ENCODE measurements around the gene PLCB4.

PLCB4 gene

DNA sequence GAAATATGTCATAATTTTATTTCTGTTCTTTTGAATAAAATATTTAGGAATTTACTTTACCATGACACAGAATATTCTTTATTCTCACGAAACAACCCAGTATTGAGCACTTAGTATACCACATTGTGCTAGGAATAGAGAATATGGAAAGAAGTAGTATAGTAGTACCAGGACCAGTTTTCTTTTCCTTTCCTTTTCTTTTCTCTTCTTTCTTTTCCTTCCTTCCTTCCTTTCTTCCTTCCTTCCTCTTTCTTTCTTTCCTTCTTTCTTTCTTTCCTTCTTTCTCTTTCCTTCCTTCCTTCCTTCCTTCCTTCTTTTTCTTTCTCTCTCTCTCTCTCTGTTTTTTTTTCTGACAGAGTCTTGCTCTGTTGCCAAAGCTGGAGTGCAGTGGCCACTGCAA lies 7.5 kb upstream of the PLCB4 start:
- DNase-seq (ENCODE audit: low read depth in 2 of 2) = no peak

DNA sequence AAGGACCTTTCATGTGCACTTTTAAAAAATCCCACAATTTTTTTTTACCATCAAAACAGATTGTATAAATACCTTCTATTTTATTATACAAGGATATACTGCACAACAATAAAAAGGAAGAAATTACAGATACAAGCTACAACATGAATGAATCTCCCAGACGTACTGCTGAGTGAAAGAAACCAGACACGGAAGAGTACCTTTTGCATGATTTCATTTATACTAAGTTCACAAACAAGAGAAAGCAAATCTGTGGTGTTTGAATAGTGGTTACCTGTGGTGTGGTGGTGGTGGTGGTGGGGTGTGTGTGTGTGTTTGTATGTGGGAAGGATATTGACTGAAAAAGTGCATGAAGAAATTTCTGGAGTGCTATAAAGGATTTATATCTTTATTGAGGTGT lies 6.8 kb upstream of the PLCB4 start:
- no peak for DNase-seq (ENCODE audit: low read depth in 2 of 2)

DNA sequence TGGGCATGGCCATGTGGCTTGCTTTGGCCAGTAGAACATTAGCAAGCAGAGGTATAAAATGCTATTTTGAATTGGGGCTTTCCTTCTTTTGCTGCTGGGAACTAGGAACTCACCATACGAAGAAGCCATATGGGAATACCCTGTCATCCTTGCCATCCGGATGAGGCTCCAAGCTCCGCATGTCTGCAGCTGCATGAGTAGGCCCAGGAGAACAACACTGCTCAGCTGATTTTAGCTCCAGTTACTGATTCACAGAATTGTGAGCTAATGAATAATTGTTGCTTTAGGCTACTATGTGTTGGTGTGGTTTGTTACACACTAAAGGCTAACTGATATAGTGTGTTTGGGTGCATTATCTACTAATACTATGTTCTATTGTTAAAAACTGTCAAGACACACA lies 2.7 kb upstream of the PLCB4 start:
- no peak for DNase-seq (ENCODE audit: low read depth in 2 of 2)

DNA sequence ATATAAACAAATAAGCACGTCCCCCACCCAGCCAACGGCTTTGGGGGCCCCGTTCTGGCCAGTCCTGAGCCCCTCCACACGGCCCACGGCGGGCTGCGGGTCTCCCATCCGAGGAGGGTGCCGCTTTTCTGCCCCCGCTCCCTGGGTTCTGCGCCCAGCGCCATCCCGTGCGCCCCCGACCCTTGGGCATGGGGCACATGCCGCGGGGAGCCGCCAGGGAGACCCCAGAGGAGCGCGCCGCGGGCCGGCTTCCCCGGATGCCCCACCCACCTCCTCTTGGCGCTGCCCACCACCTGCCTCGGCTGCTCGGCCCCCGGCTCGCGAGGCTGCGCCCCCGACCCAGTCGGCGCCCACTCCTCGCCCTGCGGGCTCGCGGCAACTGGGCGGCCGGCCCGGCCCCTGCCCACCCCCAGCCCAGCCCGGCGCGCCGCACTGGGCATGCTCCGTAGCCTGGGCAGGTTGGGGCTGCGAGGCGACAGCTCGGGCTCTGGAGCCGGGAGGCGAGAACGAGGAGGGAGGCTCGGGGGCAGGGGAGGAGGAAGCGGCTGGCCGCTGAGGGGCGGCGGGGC lies 570 bp upstream of the PLCB4 start:
- no peak for DNase-seq (ENCODE audit: low read depth in 2 of 2)

DNA sequence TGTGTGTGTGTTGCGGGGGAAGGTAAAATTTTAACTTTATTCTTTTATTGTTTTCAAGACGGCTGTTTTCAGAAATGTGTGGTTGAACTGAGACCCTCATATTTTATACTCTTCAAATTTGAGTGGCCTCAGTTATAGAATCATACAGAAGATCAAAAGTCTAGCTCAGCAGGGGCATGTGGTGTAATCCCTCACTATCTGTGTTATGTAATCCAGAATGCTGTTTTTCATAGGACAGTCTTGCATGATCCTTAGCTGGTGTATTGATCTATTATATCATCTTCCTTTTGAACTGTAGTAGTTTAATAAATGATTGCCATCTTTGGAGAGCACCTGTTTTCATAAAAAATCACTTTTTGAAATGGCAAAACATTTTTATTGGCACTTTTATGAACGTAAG lies 1.4 kb downstream of the PLCB4 start:
- DNase-seq (ENCODE audit: low read depth in 2 of 2) = no peak

DNA sequence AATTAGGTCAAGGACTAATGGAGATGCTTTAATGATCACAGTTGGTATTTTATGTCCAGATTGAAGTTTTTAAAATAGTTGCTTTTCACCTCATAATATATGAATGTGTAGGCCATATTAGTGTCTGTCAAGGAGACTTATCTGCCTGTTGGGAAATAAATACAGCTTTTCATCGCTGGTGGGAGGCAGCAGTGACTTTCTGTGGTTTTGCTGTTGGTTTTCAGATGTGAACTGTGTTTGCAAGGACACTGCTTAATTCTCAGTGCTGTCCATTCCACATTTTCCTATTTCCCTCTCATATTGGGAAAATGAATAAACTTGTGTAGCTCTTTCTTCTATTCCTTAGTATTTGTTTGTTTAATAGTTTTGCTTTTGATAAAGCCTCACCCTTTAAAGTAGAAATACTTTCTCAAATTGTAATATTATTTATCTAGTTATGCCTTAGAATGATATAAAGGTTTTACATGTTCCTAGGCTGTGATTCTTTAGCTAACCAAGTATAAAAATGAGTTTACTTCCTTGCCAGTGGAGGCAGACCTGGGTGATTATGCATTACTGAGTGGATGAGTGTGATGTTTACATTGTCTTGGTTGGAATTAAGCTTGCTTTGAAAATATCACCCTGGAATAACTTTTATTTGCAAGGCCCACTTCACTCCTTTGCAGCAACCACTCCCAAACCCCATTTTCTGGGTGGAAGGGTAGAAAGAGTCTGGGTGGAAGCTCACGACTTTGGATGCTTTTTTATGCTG lies 3.3 kb downstream of the PLCB4 start:
- DNase-seq (ENCODE audit: low read depth in 2 of 2) = no peak

DNA sequence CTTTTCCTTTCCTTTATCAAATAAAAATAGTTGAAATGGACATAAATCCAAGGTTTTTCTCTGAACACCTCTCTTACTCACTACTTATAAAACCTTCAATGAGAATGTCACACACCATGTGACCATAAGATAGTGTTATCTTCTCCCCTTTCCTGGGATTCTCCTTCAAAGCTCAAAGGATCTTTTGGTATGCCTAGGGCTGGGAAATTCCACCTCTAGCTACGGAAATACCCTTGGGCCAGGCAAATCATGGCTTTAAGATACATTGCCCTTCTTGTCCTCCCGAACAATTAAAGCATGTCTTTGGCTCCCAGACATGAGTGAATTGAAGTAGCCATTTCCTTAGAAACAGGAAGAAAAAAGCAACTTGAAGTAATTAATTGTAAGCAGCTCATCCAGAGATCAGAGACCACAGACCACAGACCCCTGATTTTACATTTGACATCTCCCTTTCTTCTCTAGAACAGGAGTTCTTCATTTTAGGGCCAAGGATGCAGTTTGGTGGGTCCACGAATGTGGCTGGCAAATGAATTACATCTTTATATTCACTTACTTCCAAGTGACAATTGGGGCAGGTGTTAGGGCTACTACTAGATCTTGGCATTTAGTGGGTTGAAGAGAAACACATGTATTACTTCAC lies 4.1 kb downstream of the PLCB4 start:
- DNase-seq (ENCODE audit: low read depth in 2 of 2) = no peak

DNA sequence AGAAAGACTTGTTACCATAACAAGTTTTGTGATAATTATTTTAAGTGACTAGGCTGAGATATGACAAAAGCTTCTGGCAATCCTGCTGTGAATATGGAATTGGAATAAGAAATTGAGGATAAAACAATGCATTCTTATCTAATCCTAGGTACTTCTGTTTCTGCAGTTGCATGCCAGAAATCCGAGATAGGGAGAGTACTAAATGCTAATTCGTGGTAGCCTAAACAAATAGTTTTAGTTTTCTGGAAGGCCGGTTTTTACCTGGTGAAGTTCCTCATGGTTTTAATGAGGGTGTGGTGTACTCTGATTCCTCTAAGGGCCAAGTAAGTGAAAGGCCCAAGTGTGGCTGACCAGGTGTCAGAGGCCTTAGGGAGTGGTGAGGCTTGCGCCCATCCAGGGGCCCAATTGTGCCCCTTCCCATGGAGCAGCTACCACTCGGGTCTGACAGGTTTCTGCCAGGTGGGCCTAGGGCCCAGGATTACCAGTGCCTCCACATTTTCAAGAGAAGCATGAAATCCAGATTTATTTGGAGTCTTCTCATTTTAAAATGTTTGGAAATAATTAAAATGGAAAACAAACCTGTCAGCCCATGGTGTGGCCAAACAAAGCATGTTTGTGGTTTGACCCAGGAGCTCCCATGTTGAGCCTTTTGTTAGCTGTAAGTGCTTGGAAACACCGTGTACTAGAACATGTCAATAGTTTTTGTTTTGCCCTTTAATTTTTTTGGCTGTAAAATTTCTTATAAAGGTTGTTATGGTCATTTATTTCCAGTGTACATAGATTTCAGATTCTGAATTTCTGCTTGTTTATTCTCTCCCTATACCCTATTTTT lies 6.6 kb downstream of the PLCB4 start:
- DNase-seq (ENCODE audit: low read depth in 2 of 2) = no peak

DNA sequence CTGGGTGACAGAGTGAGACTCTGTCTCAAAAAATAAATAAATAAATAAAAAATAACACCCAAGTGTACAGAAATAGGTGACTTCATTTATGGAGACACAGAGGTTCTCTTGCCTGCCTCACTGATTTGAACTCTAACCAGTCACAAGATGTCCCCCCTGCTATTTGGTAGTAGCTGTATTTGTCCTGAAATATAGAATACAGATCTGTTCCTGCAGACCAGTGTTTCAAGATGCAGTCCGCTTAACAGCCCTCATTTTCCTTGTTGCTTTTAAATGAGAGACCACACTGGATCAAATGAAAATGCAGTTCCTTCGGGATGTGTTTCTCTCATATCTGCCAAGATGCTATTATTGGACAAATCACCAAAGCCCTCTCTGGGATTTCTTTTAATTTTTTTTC lies 7.6 kb downstream of the PLCB4 start:
- DNase-seq (ENCODE audit: low read depth in 2 of 2) = no peak

DNA sequence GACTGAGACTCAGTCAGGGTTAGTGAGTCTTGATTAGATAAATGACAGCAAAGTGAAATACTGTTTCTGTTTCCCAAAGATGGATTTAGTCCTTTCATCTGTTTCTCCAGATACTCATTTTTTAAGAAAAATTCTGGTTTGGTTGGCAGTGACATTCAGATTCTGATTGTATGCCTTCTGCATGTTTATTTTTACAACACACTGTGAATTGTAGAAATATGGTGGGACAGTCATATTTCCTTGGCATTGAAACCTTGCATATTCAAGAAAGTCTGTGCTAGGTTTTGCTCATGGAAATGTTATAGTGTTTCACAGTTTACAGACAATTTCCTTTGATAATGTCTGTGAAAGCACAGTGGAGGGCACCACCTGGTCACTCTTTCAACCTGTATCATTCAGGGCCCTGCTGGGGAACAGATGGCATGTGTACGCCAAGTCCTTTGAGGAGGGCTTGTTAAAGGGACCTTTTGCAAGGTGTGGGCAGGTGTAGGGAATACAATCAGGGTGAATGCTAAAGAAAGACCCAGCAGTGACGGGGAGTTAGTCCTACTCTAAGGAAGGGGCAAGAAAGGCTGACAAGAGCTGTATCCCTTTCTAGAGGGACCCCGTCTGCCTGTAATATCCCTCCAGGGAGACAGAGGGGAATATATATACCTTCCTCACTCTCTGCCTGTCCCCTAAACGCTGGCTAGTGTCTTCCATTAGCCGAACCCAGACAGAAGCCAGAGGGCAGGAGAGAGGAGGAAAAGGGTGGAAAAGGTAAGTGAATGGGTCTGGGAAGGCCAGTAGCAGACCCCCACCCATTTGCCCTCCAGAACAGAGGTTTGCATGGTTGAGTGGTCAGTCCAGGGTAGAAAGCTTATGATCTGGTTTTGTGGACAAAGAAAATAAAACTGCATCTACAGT lies 10.2 kb downstream of the PLCB4 start:
- DNase-seq (ENCODE audit: low read depth in 2 of 2) = no peak

DNA sequence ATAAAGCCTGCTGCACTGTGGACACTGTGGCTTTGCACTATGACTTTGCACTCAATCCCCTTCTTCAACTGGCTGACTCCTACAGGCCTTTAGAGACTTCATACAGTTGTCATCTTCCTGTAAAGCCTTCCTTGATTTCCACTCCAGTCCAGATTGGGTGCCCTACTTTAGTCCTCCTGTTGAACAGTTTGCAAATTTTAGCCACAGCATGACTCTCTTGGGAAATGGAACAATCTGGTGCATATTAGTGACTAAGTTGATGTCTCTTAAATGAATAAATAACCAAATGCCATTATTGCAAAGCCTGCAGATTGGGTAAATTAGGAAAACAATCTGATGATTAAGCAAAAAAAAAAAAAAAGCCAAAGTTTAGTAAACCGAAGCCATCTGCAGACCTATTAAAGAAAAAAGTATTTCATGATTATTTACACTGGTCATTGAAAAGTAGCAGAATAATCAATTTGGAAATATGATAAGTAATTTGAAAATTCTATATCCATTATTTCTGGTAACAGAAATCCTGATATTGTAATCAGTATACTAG lies 12.6 kb downstream of the PLCB4 start:
- no peak for DNase-seq (ENCODE audit: low read depth in 2 of 2)

DNA sequence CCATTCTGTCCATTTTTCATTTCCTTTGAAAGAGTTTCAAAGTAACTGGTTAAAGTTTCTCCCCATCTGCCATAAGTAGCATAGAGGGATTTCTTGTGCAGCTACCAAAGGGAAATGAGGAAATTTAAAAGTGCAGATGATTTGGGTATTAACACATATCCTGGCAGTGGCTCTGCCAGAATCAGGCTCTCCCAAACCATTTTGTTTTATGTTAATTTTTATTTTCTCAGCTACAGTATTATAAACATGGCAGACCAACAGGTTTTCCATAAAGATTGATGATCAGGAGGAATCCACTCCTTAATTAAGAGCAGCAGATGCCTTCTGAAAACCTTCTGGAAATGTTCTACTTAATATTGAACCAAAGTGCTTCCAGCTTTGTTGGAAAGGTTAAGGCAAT lies 13.9 kb downstream of the PLCB4 start:
- no peak for DNase-seq (ENCODE audit: low read depth in 2 of 2)

DNA sequence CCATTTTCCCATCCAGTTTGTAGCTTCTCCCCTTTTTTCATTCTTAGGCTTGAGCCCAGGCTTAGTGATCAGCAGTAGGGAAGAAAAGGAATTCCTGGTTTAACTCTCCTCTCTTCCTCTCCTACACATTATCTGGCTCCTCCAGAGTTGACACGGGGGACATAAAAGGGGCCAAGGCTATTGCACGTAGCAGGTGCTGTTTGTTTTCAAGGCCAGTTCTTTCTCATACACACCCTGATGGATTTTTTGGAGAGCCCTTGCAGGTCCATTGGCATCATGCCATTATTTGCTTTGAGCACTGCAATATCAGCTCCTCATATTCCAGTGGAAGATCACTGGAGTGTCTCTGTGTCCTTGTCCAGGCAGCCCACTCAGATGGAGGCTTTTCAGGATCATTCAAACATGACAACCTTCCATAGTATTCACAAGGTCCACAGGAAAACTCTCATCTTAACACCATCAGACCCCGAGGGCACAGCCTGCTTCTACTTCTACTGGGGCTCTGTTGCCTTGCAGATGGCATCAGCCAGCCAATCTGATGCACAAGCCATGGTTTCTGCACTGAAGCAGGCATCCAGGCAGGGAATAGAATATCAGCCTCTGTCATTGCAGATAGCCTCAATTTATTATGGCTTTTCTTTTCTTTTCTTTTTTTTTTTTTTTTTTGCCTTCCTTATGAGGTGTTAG lies 18.8 kb downstream of the PLCB4 start:
- no peak for DNase-seq (ENCODE audit: low read depth in 2 of 2)

DNA sequence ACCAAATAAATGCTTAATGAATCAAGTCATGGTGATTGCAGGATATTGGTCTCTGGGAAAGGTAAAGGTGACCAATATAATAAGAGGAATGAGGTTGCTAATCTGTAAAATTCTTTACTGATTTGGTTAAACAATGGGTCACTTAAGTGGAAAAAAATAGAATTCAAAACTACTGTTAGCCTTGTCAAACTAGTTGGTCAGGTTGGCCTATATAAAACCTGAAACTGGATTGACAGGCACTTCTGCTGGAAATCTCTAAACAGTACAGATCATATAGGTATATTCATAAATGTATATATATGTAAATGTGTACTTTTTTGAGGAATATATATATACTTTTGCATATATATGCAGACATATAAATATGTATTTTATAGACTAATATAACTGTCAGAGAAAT lies 19.7 kb downstream of the PLCB4 start:
- no peak for DNase-seq (ENCODE audit: low read depth in 2 of 2)

DNA sequence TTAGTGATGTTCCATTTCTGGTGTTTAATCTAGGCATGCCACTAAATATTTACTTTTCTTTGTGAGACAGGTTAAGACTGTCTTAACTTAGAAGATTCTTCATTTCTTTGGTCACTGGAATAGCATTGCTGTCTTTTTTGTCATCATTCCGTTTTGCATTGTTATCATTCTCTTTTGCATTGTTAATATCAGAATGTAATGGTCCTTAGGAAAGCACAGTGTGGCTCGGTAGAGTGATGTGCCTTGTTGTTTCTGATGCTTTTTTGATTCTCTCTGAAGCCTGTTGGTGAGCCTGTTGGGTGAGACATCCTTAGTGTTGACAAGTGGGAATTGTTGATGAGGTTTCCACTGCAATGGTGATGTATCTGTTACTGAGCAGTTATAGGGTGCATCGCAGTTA lies 23.2 kb downstream of the PLCB4 start:
- DNase-seq (ENCODE audit: low read depth in 2 of 2) = no peak

DNA sequence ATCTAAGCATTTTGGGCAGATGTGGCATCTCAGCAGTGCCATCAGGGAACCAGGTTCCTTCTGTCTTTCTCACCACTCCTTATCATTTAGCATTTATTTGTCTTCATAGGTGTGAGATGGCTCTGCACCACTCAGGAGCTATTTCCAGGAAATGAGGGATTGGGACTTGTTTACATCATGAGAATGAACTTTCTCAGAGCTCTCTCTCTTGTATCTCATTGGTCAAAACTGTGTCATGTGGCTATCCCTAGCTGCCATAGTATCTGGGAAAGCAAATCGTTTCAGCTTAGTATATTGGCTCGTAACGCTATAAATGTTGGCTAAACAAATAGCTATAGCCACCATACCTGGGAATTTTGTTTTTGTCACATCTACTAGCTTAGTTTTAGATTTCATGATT lies 23.8 kb downstream of the PLCB4 start:
- DNase-seq (ENCODE audit: low read depth in 2 of 2) = no peak

DNA sequence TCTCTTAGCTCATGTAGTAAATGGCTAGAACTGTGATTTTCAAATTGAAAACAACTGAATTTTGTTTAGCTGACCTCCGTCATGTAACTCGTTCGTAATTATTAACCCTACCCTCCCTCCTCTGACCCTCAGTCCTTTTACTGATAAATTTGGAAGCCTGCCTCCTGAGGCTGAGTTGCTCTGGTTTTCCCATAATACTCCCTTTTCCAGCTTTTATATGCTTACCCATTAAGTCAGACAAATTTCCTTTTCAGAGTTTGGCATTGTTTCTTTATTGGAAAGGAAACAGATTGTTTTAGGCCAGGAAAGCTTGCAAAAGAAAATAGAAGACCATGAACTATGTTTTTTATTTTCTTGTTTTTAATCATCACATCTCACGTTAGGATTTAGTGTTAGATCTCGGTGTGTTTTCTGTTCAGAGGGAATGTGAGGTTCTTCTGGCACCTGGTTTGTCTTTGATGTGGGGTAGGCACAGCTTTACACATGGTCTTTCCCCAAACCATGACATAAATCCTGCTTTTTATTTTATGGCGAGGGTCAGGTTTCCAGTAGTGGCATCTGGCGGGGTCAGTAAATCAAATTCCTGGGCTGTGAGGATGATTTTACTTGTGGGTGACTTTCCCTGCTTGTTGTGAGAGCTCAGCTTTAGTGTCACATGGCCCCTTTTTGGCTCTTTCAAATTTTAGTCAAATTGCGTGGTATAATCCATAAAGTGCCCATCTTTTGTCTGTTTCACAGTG lies 24.5 kb downstream of the PLCB4 start:
- DNase-seq (ENCODE audit: low read depth in 2 of 2) = no peak

DNA sequence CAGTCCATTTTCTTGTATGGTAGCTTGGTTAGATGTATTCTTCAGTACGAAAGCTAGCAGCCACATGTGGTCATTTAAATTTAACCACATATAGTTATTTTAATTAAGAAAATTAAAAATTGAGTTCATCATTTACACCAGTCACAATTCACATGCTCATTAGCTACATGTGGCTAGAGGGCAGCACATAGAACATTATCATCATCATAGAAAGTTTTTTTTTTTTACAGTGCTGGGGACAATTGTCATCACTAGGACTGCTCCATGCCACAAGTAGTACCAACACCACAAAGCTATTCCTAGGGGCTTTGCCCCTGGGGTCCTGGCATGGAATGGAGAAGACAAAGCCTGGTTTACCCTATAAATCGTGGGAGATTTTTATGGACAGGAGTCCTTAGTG lies 30.5 kb downstream of the PLCB4 start:
- DNase-seq (ENCODE audit: low read depth in 2 of 2) = no peak

DNA sequence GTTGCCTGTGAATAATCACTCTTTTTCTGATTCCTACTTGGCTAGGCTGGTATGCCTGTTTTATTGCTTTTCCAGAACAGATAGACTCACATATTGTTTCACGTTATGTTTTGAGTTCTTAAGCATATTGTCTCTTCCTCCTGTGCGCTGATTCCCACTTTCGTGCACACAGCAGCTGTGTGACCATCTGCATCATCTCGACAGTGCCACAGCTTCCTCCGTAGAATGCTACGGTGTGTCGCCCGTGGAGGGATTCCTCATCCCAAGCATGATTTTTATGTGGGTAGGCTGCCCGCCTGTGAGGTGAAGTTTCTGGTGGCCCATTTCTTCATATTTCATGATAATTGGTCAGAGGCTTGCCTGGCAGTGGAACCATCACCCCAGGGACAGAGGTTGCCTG lies 31.8 kb downstream of the PLCB4 start:
- no peak for DNase-seq (ENCODE audit: low read depth in 2 of 2)

DNA sequence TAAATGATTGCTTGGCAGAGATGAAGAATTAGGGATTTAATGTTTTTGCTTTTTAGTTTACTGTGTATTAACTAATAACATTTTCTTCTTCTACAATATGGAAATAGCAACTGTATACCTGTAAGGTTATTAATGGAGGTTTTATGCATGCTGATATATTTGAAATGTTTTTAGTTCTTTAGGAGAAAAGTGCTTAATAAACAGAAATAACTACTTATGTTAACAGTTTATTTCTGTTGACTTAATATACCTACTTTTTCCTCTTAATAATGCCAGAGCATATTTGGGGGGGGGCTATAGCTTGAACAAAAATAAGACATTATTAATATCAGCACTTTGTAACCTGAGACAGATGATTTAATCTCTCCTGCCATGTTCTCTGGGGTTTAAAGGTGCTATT lies 33.6 kb downstream of the PLCB4 start:
- no peak for DNase-seq (ENCODE audit: low read depth in 2 of 2)

Data from stimulated activated CD4-positive, alpha-beta T cell treated with anti-CD3 and anti-CD28 coated beads, Interleukin-12 subunit alpha, Interleukin-12 subunit beta, amount 100 ng/mL, for 24 hours (primary cell).